ENCODE data around the gene MIGA2. TPM values are rescaled to one million over a fixed set of nuclear protein-coding genes. Genes with fewer than 3 reads are reported as not detected.
"Not testable (repeated sequence)": the region's sequence is repeated elsewhere in the genome, so short reads cannot be mapped to it uniquely, and the experiment has no call there.

The MIGA2 gene
- total RNA-seq, 1 donor from 2014 or later, result 12.0 TPM

DNA sequence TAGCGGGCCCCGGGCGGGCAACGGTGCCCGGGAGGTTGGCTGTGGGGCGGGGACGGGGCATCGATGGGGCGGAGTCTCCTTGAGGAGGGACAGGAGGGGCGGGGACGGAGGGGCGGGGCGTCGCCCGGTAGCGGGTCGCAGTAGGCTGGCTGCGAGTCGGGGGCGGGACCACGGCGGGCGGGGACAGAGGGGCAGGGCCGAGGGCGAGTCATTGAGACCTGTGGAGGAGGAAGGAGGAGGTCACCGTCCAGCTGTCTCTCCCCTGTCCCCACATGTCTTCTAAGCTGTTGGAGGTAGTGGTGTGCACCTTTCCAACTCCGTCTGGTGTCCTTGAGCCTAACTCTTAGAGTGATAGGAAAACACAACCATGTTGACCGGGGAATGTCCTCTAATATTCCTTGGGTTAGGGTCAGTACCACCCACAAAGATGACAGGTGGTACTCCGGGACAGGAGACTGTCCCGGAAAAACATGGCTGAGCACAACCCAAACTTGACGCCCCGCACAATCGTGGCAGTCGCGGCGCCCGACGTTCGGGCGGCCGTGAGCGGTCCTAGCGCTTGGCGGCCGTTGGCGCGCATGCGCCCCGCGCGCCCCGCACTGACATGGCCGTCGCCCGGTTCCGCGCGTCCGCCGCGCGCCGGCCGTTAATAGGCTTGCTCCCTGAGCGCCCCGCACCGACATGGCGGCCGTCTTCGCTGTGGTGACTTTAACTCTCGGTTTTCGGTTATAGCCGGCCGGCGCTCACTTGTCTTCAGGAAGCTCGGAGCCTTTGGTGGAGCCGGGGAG lies 74.5 kb downstream of the MIGA2 start, which contains the start of the genes CRAT and PTPA:
Gene CRAT (minus strand): TSS at position 54 of the 788 bp plus-strand sequence. CDS start 284 bp downstream, outside the sequence.
Gene PTPA (plus strand): TSS at position 676 of the 788 bp plus-strand sequence. CDS start 186 bp downstream, outside the sequence.
- H3K4me1 ChIP-seq (ENCODE audit: control insufficient read depth in 3 of 3, insufficient read depth in 3 of 3, low read length in 3 of 3), result peaks cover 39 to 63% (median 42%) of the 10 kb centered on the region in 3 donors
- peaks cover 10 to 13% (median 13%) of the 10 kb centered on the region in 3 donors for H3K36me3 ChIP-seq (ENCODE audit: control insufficient read depth in 3 of 3, insufficient read depth in 3 of 3, low read length in 3 of 3)
- H3K27ac ChIP-seq (ENCODE audit: low read depth, low read length), result peak within 1 kb of the TSS; percentile 95
- no peaks in the 10 kb centered on the region for H3K9me3 ChIP-seq (ENCODE audit: control insufficient read depth in 3 of 3, low read length in 3 of 3)
- H3K4me3 ChIP-seq (ENCODE audit: low read length in 3 of 3), result peak within 1 kb of the TSS; percentile 85 to 93 (median 89)
- H3K27me3 ChIP-seq (ENCODE audit: control insufficient read depth in 3 of 3, insufficient read depth in 3 of 3, low read length in 3 of 3), result no peaks in the 10 kb centered on the region
- peak within 1 kb of the TSS; percentile 92 to 96 (median 94) for H3K9ac ChIP-seq (ENCODE audit: low read depth in 1 of 3, low read length in 3 of 3)

DNA sequence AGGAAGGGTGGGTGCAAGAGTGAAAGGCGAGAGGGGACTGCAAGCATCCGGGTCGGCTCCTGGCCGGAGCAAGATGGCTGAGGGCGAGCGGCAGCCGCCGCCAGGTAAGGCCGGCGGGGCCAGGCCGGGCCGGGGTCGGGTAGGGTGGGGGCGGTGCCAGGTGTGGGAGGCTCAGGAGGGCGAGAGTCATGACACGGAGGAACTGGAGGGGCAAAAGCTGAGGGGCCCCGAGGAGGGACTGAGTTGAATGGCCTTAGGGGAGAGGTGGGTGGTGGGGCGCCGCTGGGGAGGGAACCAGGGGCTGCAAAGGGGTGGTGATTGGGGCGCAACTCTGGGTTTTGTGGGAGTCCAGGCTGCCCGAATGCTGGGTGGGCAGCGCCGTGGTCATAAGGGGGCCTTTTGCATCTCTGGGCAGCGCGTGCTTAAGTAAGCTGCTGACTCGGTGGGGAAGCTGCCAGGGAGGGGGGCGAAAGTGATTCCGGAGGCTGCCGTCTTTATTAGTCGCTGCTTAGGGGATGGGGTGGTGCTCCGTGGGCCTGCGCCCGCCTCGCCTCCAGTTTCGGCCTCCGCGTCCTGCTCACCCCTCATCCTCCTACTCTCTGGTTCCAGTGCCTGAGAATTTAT lies 75.2 kb downstream of the MIGA2 start:
- H3K4me1 ChIP-seq (ENCODE audit: control insufficient read depth in 3 of 3, insufficient read depth in 3 of 3, low read length in 3 of 3), result peaks cover 35 to 58% (median 41%) of the 10 kb centered on the region in 3 donors
- no peaks in the 10 kb centered on the region for H3K27me3 ChIP-seq (ENCODE audit: control insufficient read depth in 3 of 3, insufficient read depth in 3 of 3, low read length in 3 of 3)
- H3K9ac ChIP-seq (ENCODE audit: low read depth in 1 of 3, low read length in 3 of 3), result peak overlapping the region; percentile 73 to 85 (median 84)
- H3K4me3 ChIP-seq (ENCODE audit: low read length in 3 of 3), result peak overlapping the region; percentile 79 to 89 (median 83)
- H3K27ac ChIP-seq (ENCODE audit: low read depth, low read length), result peak overlapping the region; percentile 95
- H3K9me3 ChIP-seq (ENCODE audit: control insufficient read depth in 3 of 3, low read length in 3 of 3), result no peaks in the 10 kb centered on the region
- peaks cover 8 to 11% (median 8%) of the 10 kb centered on the region in 3 donors for H3K36me3 ChIP-seq (ENCODE audit: control insufficient read depth in 3 of 3, insufficient read depth in 3 of 3, low read length in 3 of 3)

DNA sequence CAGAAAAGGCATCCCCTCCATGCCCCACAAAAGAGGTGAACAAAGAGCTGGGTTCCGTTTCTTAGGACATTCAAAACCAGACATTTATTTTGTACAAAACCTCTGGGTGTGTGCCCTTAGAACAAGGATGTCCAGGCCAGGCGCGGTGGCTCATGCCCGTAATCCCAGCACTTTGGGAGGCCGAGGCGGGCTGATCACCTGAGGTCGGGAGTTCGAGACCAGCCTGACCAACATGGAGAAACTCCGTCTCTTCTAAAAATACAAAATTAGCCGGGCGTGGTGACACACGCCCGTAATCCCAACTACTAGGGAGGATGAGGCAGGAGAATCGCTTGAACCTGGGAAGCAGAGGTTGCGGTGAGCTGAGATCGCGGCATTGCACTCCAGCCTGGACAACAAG lies 76.1 kb downstream of the MIGA2 start:
- H3K9ac ChIP-seq (ENCODE audit: low read depth in 1 of 3, low read length in 3 of 3), result peak overlapping the region; percentile 73 to 85 (median 84)
- not testable (repeated sequence) for H3K36me3 ChIP-seq (ENCODE audit: control insufficient read depth in 3 of 3, insufficient read depth in 3 of 3, low read length in 3 of 3); H3K9me3 ChIP-seq (ENCODE audit: control insufficient read depth in 3 of 3, low read length in 3 of 3); H3K27me3 ChIP-seq (ENCODE audit: control insufficient read depth in 3 of 3, insufficient read depth in 3 of 3, low read length in 3 of 3); H3K27ac ChIP-seq (ENCODE audit: low read depth, low read length)
- peak overlapping the region; percentile 79 to 89 (median 83) for H3K4me3 ChIP-seq (ENCODE audit: low read length in 3 of 3)
- peaks cover 29 to 50% (median 37%) of the 10 kb centered on the region in 3 donors for H3K4me1 ChIP-seq (ENCODE audit: control insufficient read depth in 3 of 3, insufficient read depth in 3 of 3, low read length in 3 of 3)

DNA sequence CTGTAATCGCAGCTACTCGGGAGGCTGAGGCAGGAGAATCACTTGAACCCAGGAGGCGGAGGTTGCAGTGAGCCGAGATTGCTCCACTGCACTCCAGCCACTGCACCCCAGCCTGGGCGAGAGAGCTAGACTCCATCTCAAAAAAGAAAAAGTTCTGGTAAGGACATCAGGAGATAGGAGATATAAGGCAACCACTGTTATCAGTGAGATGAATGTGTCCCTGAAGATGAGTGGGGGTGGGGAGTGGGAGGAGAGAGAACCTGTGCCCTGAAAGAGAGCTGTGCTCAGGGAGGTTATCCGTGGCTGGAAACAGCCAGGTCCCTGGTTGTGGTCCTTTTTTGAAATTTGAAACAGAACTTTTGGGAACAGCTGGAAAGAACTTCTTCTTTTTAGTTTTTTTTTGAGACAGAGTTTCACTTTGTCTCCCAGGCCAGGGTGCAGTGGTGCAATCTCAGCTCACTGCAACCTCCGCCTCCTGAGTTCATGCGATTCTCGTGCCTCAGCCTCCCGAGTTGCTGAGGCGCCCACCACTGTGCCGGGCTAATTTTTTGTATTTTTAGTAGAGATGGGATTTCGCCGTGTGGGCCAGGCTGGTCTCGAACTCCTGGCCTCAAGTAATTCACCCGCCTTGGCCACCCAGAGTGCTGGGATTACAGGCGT lies 77.3 kb downstream of the MIGA2 start:
- H3K9ac ChIP-seq (ENCODE audit: low read depth in 1 of 3, low read length in 3 of 3), result no peak overlapping the region
- no peak overlapping the region for H3K27ac ChIP-seq (ENCODE audit: low read depth, low read length)
- H3K9me3 ChIP-seq (ENCODE audit: control insufficient read depth in 3 of 3, low read length in 3 of 3), result no peaks in the 10 kb centered on the region
- peaks cover 17 to 37% (median 25%) of the 10 kb centered on the region in 3 donors for H3K4me1 ChIP-seq (ENCODE audit: control insufficient read depth in 3 of 3, insufficient read depth in 3 of 3, low read length in 3 of 3)
- no peaks in the 10 kb centered on the region for H3K27me3 ChIP-seq (ENCODE audit: control insufficient read depth in 3 of 3, insufficient read depth in 3 of 3, low read length in 3 of 3)
- H3K36me3 ChIP-seq (ENCODE audit: control insufficient read depth in 3 of 3, insufficient read depth in 3 of 3, low read length in 3 of 3), result no peaks in the 10 kb centered on the region
- no peak overlapping the region for H3K4me3 ChIP-seq (ENCODE audit: low read length in 3 of 3)

DNA sequence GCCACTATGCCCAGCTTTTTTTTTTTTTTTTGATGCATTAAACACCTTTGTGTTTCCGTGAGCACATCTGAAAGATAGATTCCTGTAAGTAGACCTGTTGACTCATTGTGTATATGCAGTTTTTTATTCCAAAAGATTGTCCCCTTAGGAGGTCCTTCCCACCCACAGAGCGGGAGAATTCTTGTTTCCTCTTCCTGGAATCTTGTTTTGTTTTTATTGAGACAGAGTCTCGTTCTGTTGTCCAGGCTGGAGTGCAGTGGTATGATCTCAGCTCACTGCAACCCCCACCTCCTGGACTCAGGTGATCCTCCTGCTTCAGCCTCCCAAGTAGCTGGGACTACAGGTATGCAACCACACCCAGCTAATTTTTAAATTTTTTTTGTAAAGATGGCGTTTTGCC lies 82.4 kb downstream of the MIGA2 start:
- H3K27ac ChIP-seq (ENCODE audit: low read depth, low read length), result no peak overlapping the region
- H3K27me3 ChIP-seq (ENCODE audit: control insufficient read depth in 3 of 3, insufficient read depth in 3 of 3, low read length in 3 of 3), result no peaks in the 10 kb centered on the region
- no peak overlapping the region for H3K4me3 ChIP-seq (ENCODE audit: low read length in 3 of 3)
- H3K36me3 ChIP-seq (ENCODE audit: control insufficient read depth in 3 of 3, insufficient read depth in 3 of 3, low read length in 3 of 3), result peaks cover 9 to 20% (median 14%) of the 10 kb centered on the region in 3 donors
- H3K9me3 ChIP-seq (ENCODE audit: control insufficient read depth in 3 of 3, low read length in 3 of 3), result no peaks in the 10 kb centered on the region
- no peak overlapping the region for H3K9ac ChIP-seq (ENCODE audit: low read depth in 1 of 3, low read length in 3 of 3)
- peaks cover 25 to 30% (median 26%) of the 10 kb centered on the region in 3 donors for H3K4me1 ChIP-seq (ENCODE audit: control insufficient read depth in 3 of 3, insufficient read depth in 3 of 3, low read length in 3 of 3)

DNA sequence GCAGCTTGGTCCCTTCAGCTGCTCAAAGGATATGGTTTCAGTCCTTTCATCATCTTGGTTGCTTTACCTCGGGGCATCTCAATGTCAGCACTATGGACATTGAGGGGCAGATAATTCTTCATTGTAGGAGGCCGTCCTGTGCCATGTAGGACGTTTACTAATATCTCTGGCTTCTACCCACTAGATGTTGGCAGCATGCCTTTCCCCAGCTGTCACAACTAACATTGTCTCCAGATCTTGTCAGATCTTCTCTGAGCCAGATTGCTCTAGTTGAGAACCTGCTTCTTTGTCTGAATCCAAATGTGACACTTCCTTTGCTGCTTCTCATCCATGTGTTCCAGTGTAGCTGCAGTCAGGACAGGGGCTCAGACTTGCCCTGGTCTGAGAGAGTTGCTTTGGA lies 85.1 kb downstream of the MIGA2 start:
- H3K36me3 ChIP-seq (ENCODE audit: control insufficient read depth in 3 of 3, insufficient read depth in 3 of 3, low read length in 3 of 3), result peaks cover 13 to 33% (median 20%) of the 10 kb centered on the region in 3 donors
- peak overlapping the region in 2 of 3 donors; percentile 57 for H3K9ac ChIP-seq (ENCODE audit: low read depth in 1 of 3, low read length in 3 of 3)

More for the DNA sequence above, 85.1 kb downstream of the MIGA2 start:
- Histone ChIP-seq H3K27ac (ENCODE audit: low read depth, low read length) (peak overlapping the region; percentile 58), H3K9me3 (ENCODE audit: control insufficient read depth in 3 of 3, low read length in 3 of 3) (no peaks in the 10 kb centered on the region), H3K27me3 (ENCODE audit: control insufficient read depth in 3 of 3, insufficient read depth in 3 of 3, low read length in 3 of 3) (no peaks in the 10 kb centered on the region), H3K4me3 (ENCODE audit: low read length in 3 of 3) (peak overlapping the region in 1 of 3 donors; percentile 14), H3K4me1 (ENCODE audit: control insufficient read depth in 3 of 3, insufficient read depth in 3 of 3, low read length in 3 of 3) (peaks cover 19 to 28% (median 25%) of the 10 kb centered on the region in 3 donors)

Other genes starting within 250 kb of the MIGA2 start
- 9.4 TPM for gene TBC1D13, start 249.4 kb upstream of the MIGA2 start, total RNA-seq
- 19.3 TPM for gene ENDOG, start 218.1 kb upstream of the MIGA2 start, total RNA-seq
- 11.0 TPM for gene SPOUT1, start 206.8 kb upstream of the MIGA2 start, total RNA-seq
- 2.1 TPM for gene KYAT1, start 154.7 kb upstream of the MIGA2 start, total RNA-seq
- gene LRRC8A, start 154.5 kb upstream of the MIGA2 start, total RNA-seq, result 9.9 TPM
- 17.7 TPM for gene PHYHD1, start 115.6 kb upstream of the MIGA2 start, total RNA-seq
- 11.5 TPM for gene DOLK, start 89.0 kb upstream of the MIGA2 start, total RNA-seq
- gene NUP188, start 88.9 kb upstream of the MIGA2 start, total RNA-seq, result 36.5 TPM
- gene SH3GLB2, start 8.3 kb upstream of the MIGA2 start, total RNA-seq, result 25.1 TPM
- 5.2 TPM for gene DOLPP1, start 44.5 kb downstream of the MIGA2 start, total RNA-seq
- 27.1 TPM for gene CRAT, start 74.2 kb downstream of the MIGA2 start, total RNA-seq
- 66.8 TPM for gene PTPA, start 74.8 kb downstream of the MIGA2 start, total RNA-seq
- 16.7 TPM for gene IER5L, start 141.6 kb downstream of the MIGA2 start, total RNA-seq